WTC11 (cell line): Measurements from ENCODE around the gene RSU1. TPM values are rescaled to one million over a fixed set of nuclear protein-coding genes. Genes with fewer than 3 reads are reported as not detected.

ENCODE experiments used
- ATAC-seq: fragments of 200-7000 bp; cut with Tn5 transposase; 2 replicates; pipeline ENCODE4 v1.10.0; 2021; ENCODE audit warnings: mild to moderate bottlenecking, moderate library complexity
- CTCF ChIA-PET: fragments of 300-600 bp; sonication (Branson Sonifier 250); formaldehyde crosslinking; loops from one replicate; lab custom pipeline; 2021; ENCODE audit warnings: antibody characterized with exemption; lab: Charles Lee
- POLR2A ChIA-PET: fragments of 350-600 bp; sonication (Branson Sonifier 250); formaldehyde crosslinking; loops from one replicate; lab custom pipeline; 2021; ENCODE audit warnings: antibody characterized with exemption; lab: Charles Lee
- DNase-seq: peaks from one replicate; pipeline ENCODE4 v3.0.0; 2021; ENCODE audit warnings: low spot score
- H3K27ac Mint-ChIP-seq: 2 replicates; pipeline ENCODE4 v1.8.0; 2021; ENCODE audit warnings: mixed read lengths
- H3K27me3 Mint-ChIP-seq: 2 replicates; pipeline ENCODE4 v1.8.0; 2021; ENCODE audit warnings: low read depth, mild to moderate bottlenecking, moderate library complexity, mixed read lengths
- H3K36me3 Mint-ChIP-seq: 2 replicates; pipeline ENCODE4 v1.8.0; 2021; ENCODE audit warnings: mixed read lengths
- H3K4me1 Mint-ChIP-seq: 2 replicates; pipeline ENCODE4 v1.8.0; 2022; ENCODE audit warnings: mixed read lengths
- H3K4me3 Mint-ChIP-seq: 2 replicates; pipeline ENCODE4 v1.8.0; 2021; ENCODE audit warnings: mild to moderate bottlenecking, moderate library complexity, mixed read lengths
- H3K9me3 Mint-ChIP-seq: 2 replicates; pipeline ENCODE4 v1.8.0; 2021; ENCODE audit warnings: mixed read lengths
- ATF3 ChIP-seq: sonication (generic); formaldehyde crosslinking; conservative IDR thresholded peaks from 2 replicates; pipeline ENCODE4 v1.8.1; 2022; ENCODE audit warnings: mild to moderate bottlenecking, missing genetic modification reagents
- E2F1 ChIP-seq: sonication (generic); formaldehyde crosslinking; IDR thresholded peaks from 2 replicates; pipeline ENCODE4 v1.8.0; 2022; ENCODE audit warnings: mild to moderate bottlenecking, missing genetic modification reagents
- E2F4 ChIP-seq: sonication (generic); formaldehyde crosslinking; IDR thresholded peaks from 2 replicates; pipeline ENCODE4 v1.8.1; 2022; ENCODE audit warnings: low read depth, mild to moderate bottlenecking, moderate library complexity, missing genetic modification reagents, borderline replicate concordance
- FOXP4 ChIP-seq: sonication (generic); formaldehyde crosslinking; IDR thresholded peaks from 2 replicates; pipeline ENCODE4 v1.8.0; 2022; ENCODE audit warnings: mild to moderate bottlenecking, missing genetic modification reagents
- NFYB ChIP-seq: sonication (generic); formaldehyde crosslinking; conservative IDR thresholded peaks from 2 replicates; pipeline ENCODE4 v1.8.0; 2022; ENCODE audit warnings: low read depth, missing genetic modification reagents
- PRRX2 ChIP-seq: fragments of 250-450 bp; sonication (Bioruptor Pico); IDR thresholded peaks from 2 replicates; pipeline ENCODE4 v1.8.0; 2021; ENCODE audit warnings: mild to moderate bottlenecking
- RORB ChIP-seq: fragments of 250-450 bp; sonication (Bioruptor Pico); IDR thresholded peaks from 2 replicates; pipeline ENCODE4 v1.9.0; 2021; ENCODE audit warnings: mild to moderate bottlenecking
- SMAD3 ChIP-seq: sonication (generic); formaldehyde crosslinking; IDR thresholded peaks from 2 replicates; pipeline ENCODE4 v1.8.0; 2022; ENCODE audit warnings: missing genetic modification reagents, mild to moderate bottlenecking, borderline replicate concordance
- TCF7 ChIP-seq: sonication (generic); formaldehyde crosslinking; IDR thresholded peaks from 2 replicates; pipeline ENCODE4 v1.8.0; 2022; ENCODE audit warnings: mild to moderate bottlenecking, low read depth, missing genetic modification reagents, moderate library complexity
- TP53 ChIP-seq: sonication (generic); formaldehyde crosslinking; IDR thresholded peaks from 2 replicates; pipeline ENCODE4 v1.8.1; 2023; ENCODE audit warnings: mild to moderate bottlenecking, missing genetic modification reagents
- USF2 ChIP-seq: sonication (generic); formaldehyde crosslinking; IDR thresholded peaks from 2 replicates; pipeline ENCODE4 v1.8.1; 2023; ENCODE audit warnings: mild to moderate bottlenecking, missing genetic modification reagents, moderate library complexity
- ZNF121 ChIP-seq: sonication (generic); formaldehyde crosslinking; IDR thresholded peaks from 2 replicates; pipeline ENCODE4 v1.8.0; 2023; ENCODE audit warnings: missing genetic modification reagents
- ZSCAN18 ChIP-seq: fragments of 250-450 bp; sonication (Bioruptor Pico); IDR thresholded peaks from 2 replicates; pipeline ENCODE4 v2.1.2; 2022; ENCODE audit warnings: mild to moderate bottlenecking, moderate library complexity
- total RNA-seq: library from RNA; stranded (reverse); gene quantifications from 3 replicates; pipeline ENCODE4 v1.2.3, GENCODE V29; 2021
- TF ChIP-seq, protein P1 (sequence below): sonication (generic); formaldehyde crosslinking; IDR thresholded peaks from 2 replicates; pipeline ENCODE4 v1.8.0; 2022; ENCODE audit warnings: mild to moderate bottlenecking, missing genetic modification reagents
- TF ChIP-seq, protein P2 (sequence below): fragments of 250-450 bp; sonication (Bioruptor Pico); IDR thresholded peaks from 2 replicates; pipeline ENCODE4 v1.8.0; 2021; ENCODE audit warnings: mild to moderate bottlenecking
- TF ChIP-seq, protein P3 (sequence below): fragments of 250-450 bp; sonication (Bioruptor Pico); conservative IDR thresholded peaks from 2 replicates; pipeline ENCODE4 v1.9.0; 2021; ENCODE audit warnings: mild to moderate bottlenecking

RSU1 gene
- total RNA-seq, 1 experiment from 2014 or later = 46.4 TPM

GRCh38 chr10:16562891-16563290 is 254.3 kb downstream of the RSU1 start:
- no peak overlapping the region for H3K27ac Mint-ChIP-seq
- POLR2A ChIA-PET = no interaction called here

GRCh38 chr10:16559236-16559773 is 257.9 kb downstream of the RSU1 start:
- Mint-ChIP-seq H3K27me3 (peaks cover 12% of the 10 kb centered on the region), H3K27ac (no peak overlapping the region), H3K4me1 (0 out of 2 replicates have a peak, but pooled peaks cover 3% of the 10 kb centered on the region), H3K9me3 (no peaks in the 10 kb centered on the region), H3K4me3 (no peak overlapping the region), H3K36me3 (no peaks in the 10 kb centered on the region)
- DNase-seq (no peak), ATAC-seq (no peak)
- POLR2A ChIA-PET = no interaction called here
- CTCF ChIA-PET = interaction anchor here (1.2 to 2.8 kb wide), 3 partner anchors 14 to 134 kb away, joined by 3 to 11 read pairs (median 6); no protein-coding TSS in a partner anchor
- TF ChIP-seq TCF7 (CRISPR knock-in tag) (no peak), ZSCAN18 (CRISPR knock-in tag) (no peak), ATF3 (CRISPR knock-in tag) (no peak), USF2 (CRISPR knock-in tag) (no peak), SMAD3 (no peak), FOXP4 (no peak), TP53 (CRISPR knock-in tag) (no peak), E2F1 (no peak)
- TF ChIP-seq, protein P1, sequence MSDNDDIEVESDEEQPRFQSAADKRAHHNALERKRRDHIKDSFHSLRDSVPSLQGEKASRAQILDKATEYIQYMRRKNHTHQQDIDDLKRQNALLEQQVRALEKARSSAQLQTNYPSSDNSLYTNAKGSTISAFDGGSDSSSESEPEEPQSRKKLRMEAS = no peak
- TF ChIP-seq, protein P2, sequence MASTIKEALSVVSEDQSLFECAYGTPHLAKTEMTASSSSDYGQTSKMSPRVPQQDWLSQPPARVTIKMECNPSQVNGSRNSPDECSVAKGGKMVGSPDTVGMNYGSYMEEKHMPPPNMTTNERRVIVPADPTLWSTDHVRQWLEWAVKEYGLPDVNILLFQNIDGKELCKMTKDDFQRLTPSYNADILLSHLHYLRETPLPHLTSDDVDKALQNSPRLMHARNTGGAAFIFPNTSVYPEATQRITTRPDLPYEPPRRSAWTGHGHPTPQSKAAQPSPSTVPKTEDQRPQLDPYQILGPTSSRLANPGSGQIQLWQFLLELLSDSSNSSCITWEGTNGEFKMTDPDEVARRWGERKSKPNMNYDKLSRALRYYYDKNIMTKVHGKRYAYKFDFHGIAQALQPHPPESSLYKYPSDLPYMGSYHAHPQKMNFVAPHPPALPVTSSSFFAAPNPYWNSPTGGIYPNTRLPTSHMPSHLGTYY (CRISPR knock-in tag) = no peak

More at GRCh38 chr10:16562891-16563290, 254.3 kb downstream of the RSU1 start:
- Mint-ChIP-seq H3K27me3 (no peaks in the 10 kb centered on the region; the same call in 1 of the 2 replicates), H3K36me3 (no peaks in the 10 kb centered on the region)
- CTCF ChIA-PET = no interaction called here
- no peak for DNase-seq
- no peak for TF ChIP-seq NFYB (CRISPR knock-in tag)
- TF ChIP-seq, all 79 proteins: peak for 0
- Mint-ChIP-seq H3K4me3 (no peak overlapping the region), H3K4me1 (peaks cover 18% of the 10 kb centered on the region), H3K9me3 (no peaks in the 10 kb centered on the region)
- ATAC-seq = no peak

DNA sequence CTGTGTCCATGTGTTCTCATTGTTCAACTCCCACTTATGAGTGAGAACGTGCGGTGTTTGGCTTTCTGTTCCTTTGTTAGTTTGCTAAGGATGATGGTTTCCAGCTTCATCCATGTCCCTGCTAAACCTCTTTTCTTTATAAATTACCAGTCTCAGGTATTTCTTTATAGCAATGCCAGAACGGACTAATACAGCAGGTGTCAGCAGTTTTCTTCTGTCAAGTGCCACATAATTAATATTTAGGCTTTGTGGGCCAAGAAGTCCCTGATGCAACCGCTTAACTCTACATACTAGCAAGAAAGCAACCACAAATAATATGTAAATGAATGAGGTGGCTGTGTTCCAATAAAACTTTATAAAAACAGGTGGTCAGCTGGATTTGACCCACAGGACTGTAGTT is 269.3 kb downstream of the RSU1 start:
- no peaks in the 10 kb centered on the region for H3K36me3 Mint-ChIP-seq
- H3K27ac Mint-ChIP-seq = no peak overlapping the region
- DNase-seq (no peak), ATAC-seq (no peak)
- H3K27me3 Mint-ChIP-seq = peaks cover 21% of the 10 kb centered on the region
- no peaks in the 10 kb centered on the region for H3K9me3 Mint-ChIP-seq
- CTCF ChIA-PET = interaction anchor here (0.6 kb wide), 1 partner anchor 29 kb away, joined by 6 read pairs; no protein-coding TSS in a partner anchor
- POLR2A ChIA-PET = no interaction called here
- H3K4me1 Mint-ChIP-seq = no peaks in the 10 kb centered on the region
- no peak overlapping the region for H3K4me3 Mint-ChIP-seq
- TF ChIP-seq, protein P3, sequence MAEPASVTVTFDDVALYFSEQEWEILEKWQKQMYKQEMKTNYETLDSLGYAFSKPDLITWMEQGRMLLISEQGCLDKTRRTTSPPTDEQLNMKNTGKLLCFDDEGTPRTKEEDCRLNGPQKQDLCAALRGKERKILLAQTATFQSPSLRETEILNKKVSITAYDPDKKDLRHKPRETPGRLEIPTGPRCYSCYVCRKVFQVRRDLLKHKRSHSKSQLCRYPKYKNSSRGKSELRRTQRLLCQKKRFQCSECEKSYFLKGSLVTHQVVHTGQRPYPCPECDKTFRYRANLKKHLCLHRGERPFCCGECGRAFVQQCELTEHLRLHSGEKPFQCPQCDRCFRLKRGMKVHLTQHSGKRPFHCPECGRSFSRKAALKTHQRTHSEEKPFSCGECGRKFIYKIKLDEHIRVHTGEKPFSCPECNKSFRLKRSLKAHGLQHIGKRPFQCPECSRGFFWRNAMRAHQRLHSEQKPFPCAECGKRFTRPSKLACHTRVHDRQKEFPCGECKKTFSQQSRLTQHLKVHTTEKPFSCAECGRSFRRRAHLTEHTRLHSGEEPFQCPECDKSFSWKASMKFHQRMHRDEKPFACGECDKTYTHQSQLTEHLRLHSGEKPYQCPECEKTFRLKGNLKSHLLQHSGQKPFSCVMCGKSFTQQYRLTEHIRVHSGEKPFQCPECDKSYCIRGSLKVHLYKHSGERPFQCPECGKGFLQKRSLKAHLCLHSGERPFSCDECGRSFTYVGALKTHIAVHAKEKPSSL (CRISPR knock-in tag) = no peak
- TF ChIP-seq E2F4 (no peak), ZNF121 (no peak), FOXP4 (no peak), RORB (CRISPR knock-in tag) (no peak), PRRX2 (CRISPR knock-in tag) (no peak)
- TF ChIP-seq, protein P2 (CRISPR knock-in tag) = no peak
